Measurements from ENCODE around the gene PRSS3.

- peak; percentile 30 to 90 (median 82) for TF ChIP-seq POLR2AphosphoS5 (IDR thresholded peaks at IDR 0.05)
- TF ChIP-seq, protein P1, sequence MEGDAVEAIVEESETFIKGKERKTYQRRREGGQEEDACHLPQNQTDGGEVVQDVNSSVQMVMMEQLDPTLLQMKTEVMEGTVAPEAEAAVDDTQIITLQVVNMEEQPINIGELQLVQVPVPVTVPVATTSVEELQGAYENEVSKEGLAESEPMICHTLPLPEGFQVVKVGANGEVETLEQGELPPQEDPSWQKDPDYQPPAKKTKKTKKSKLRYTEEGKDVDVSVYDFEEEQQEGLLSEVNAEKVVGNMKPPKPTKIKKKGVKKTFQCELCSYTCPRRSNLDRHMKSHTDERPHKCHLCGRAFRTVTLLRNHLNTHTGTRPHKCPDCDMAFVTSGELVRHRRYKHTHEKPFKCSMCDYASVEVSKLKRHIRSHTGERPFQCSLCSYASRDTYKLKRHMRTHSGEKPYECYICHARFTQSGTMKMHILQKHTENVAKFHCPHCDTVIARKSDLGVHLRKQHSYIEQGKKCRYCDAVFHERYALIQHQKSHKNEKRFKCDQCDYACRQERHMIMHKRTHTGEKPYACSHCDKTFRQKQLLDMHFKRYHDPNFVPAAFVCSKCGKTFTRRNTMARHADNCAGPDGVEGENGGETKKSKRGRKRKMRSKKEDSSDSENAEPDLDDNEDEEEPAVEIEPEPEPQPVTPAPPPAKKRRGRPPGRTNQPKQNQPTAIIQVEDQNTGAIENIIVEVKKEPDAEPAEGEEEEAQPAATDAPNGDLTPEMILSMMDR (IDR thresholded peaks at IDR 0.05) = no peak
- TF ChIP-seq POLR2A (IDR thresholded peaks at IDR 0.05) = peak; percentile 91
- TF ChIP-seq EP300 (IDR thresholded peaks at IDR 0.05; ENCODE audit: low read depth) = no peak
Measured at GRCh38 chr9:33816327-33817252, 21.2 kb downstream of the PRSS3 start, which contains the start of gene UBE2R2.
